ENCODE measurements around the gene WDR72.

WDR72 gene

DNA sequence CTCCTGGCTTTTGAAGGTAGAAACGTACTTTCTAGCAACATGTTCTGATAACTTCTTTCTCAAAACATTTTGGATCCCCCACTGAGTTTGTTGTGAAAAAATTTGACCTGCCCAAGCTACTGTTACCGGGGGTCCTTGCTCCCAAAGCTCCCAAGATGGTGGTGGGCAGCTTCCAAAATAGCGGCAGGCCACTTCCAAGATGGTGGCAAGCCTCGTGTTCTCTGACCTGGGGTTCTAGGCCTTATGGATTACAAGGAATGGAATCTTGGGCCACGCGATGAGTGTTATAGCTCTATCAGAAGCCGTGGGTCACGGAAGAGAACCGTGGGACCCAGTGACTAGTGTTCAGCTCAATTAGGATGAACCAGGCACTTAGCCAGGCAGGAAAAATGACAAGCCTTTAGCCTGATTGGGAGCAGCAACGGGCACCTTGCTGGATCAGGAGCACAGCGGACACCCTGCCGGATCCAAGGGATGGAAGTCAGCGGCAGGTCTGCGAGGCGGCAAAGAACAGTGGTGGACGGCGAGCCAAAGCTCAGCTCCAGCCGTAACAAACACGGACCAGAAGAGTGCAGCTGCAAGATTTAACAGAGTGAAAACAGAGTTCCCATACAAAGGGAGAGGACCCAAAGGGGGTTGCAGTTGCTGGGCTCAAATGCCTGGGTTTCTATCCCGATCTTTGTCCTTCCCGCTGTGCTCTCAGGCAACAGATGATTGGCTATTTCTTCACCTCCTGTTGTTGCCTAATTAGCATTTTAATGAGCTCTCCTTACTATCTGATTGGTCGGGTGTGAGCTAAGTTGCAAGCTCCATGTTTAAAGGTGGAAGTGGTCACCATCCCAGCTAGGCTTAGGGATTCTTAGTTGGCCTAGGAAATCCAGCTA lies 133.3 kb downstream of the WDR72 start:
- TF ChIP-seq ISL1 (CRISPR knock-in tag; IDR thresholded peaks at IDR 0.05) (no peak), SNAI2 (CRISPR knock-in tag; IDR thresholded peaks at IDR 0.05) (no peak), TOX (CRISPR knock-in tag; IDR thresholded peaks at IDR 0.05; ENCODE audit: borderline replicate concordance) (no peak), GLIS3 (CRISPR knock-in tag; IDR thresholded peaks at IDR 0.05) (no peak), PPARA (CRISPR knock-in tag; IDR thresholded peaks at IDR 0.05; ENCODE audit: borderline replicate concordance) (no peak), ZNF8 (CRISPR knock-in tag; IDR thresholded peaks at IDR 0.05) (no peak), ZNF565 (CRISPR knock-in tag; conservative IDR thresholded peaks at IDR 0.05; ENCODE audit: low read depth) (no peak), OSR1 (CRISPR knock-in tag; IDR thresholded peaks at IDR 0.05) (no peak)
- TF ChIP-seq, protein P1, sequence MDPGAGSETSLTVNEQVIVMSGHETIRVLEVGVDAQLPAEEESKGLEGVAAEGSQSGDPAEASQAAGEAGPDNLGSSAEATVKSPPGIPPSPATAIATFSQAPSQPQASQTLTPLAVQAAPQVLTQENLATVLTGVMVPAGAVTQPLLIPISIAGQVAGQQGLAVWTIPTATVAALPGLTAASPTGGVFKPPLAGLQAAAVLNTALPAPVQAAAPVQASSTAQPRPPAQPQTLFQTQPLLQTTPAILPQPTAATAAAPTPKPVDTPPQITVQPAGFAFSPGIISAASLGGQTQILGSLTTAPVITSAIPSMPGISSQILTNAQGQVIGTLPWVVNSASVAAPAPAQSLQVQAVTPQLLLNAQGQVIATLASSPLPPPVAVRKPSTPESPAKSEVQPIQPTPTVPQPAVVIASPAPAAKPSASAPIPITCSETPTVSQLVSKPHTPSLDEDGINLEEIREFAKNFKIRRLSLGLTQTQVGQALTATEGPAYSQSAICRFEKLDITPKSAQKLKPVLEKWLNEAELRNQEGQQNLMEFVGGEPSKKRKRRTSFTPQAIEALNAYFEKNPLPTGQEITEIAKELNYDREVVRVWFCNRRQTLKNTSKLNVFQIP (CRISPR knock-in tag; IDR thresholded peaks at IDR 0.05; ENCODE audit: borderline replicate concordance, low read depth): no peak
- TF ChIP-seq, protein P2, sequence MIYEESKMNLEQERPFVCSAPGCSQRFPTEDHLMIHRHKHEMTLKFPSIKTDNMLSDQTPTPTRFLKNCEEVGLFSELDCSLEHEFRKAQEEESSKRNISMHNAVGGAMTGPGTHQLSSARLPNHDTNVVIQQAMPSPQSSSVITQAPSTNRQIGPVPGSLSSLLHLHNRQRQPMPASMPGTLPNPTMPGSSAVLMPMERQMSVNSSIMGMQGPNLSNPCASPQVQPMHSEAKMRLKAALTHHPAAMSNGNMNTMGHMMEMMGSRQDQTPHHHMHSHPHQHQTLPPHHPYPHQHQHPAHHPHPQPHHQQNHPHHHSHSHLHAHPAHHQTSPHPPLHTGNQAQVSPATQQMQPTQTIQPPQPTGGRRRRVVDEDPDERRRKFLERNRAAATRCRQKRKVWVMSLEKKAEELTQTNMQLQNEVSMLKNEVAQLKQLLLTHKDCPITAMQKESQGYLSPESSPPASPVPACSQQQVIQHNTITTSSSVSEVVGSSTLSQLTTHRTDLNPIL (CRISPR knock-in tag; IDR thresholded peaks at IDR 0.05; ENCODE audit: low read depth): no peak
- TF ChIP-seq, protein P3, sequence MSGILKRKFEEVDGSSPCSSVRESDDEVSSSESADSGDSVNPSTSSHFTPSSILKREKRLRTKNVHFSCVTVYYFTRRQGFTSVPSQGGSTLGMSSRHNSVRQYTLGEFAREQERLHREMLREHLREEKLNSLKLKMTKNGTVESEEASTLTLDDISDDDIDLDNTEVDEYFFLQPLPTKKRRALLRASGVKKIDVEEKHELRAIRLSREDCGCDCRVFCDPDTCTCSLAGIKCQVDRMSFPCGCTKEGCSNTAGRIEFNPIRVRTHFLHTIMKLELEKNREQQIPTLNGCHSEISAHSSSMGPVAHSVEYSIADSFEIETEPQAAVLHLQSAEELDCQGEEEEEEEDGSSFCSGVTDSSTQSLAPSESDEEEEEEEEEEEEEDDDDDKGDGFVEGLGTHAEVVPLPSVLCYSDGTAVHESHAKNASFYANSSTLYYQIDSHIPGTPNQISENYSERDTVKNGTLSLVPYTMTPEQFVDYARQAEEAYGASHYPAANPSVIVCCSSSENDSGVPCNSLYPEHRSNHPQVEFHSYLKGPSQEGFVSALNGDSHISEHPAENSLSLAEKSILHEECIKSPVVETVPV (CRISPR knock-in tag; IDR thresholded peaks at IDR 0.05): no peak
- ATAC-seq: no peak

DNA sequence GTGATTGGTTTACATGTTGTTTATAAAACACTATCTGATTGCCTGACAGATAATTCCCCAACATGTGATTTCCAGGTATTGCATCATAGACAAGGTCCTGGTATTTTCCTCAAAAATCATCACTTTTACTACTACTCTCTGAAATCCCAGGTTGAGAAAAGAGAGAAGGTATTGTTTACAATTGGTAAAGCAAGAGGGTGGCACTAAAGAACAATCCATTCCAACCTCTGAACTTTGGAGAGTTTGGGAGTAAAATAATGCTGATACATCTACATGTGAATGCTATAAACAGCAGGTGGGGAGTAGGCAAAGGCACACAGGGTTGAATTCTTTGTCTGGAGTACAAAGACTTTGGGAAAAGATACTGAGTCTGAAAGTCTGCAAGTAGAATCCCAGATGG lies 134.2 kb downstream of the WDR72 start:
- ATAC-seq: no peak
- no peak for TF ChIP-seq ZFP3 (CRISPR knock-in tag; IDR thresholded peaks at IDR 0.05)

DNA sequence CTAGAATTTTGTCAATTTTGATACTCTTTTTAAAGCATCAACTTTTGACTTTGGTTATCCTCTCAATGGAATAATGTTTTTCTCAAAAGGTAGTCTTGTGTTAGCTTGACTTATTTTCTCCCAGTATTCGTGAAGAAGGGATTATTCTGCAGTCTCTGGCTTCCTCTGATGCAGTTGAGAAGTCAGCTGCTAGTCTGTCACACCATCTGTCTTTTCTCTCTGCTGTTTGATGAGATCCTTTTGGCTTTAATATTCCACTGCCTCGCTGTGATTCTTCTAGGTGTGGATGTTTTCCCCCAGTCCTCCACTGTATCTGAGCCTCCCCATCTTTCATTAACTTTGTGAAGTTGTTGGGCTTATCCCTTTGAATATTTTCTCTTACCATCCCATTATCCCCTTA lies 141.0 kb downstream of the WDR72 start:
- no peak for TF ChIP-seq GLIS3 (CRISPR knock-in tag; IDR thresholded peaks at IDR 0.05)
- no peak for TF ChIP-seq SNAI2 (CRISPR knock-in tag; IDR thresholded peaks at IDR 0.05)
- TF ChIP-seq, protein P4, sequence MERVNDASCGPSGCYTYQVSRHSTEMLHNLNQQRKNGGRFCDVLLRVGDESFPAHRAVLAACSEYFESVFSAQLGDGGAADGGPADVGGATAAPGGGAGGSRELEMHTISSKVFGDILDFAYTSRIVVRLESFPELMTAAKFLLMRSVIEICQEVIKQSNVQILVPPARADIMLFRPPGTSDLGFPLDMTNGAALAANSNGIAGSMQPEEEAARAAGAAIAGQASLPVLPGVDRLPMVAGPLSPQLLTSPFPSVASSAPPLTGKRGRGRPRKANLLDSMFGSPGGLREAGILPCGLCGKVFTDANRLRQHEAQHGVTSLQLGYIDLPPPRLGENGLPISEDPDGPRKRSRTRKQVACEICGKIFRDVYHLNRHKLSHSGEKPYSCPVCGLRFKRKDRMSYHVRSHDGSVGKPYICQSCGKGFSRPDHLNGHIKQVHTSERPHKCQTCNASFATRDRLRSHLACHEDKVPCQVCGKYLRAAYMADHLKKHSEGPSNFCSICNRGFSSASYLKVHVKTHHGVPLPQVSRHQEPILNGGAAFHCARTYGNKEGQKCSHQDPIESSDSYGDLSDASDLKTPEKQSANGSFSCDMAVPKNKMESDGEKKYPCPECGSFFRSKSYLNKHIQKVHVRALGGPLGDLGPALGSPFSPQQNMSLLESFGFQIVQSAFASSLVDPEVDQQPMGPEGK (CRISPR knock-in tag; IDR thresholded peaks at IDR 0.05; ENCODE audit: borderline replicate concordance): no peak
- no peak for TF ChIP-seq ZFP30 (CRISPR knock-in tag; IDR thresholded peaks at IDR 0.05)
- TF ChIP-seq ZNF70 (CRISPR knock-in tag; IDR thresholded peaks at IDR 0.05): no peak
- no peak for ATAC-seq

DNA sequence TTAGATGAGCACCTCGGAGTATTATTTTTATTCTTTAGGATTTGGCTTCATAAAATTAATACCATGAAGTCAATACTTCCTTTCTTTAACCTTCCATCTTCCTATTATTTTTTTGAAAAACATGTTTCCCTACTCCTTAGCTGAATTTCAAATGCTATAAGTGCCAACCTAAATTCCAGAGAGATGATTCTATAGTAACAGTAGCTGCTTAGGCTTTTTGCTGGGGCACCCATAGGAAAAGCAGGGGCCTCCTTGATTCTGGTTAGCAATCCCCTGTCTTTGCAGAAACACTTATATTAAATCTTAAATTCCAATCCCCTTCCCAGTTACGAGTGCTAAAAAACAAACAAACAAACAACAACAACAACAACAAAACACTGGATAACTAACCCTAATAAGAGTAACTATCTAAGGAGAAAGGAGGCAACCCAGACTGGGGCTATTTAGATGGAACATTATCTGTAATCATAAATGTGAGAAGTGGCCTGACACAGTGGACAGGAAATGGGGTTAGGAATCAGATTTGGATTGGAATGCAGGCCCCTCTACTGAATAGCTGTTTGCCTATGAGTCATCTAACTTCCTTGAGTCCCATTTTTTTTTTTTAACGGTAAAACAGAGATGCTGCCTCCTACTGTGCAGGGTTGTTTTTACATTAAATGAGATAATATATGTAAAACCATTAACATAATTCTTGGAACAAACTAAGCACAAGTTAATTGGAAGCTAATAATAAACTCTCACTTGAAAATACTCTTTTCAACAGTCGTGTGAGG lies 148.1 kb downstream of the WDR72 start:
- no peak for ATAC-seq
- TF ChIP-seq SNAI2 (CRISPR knock-in tag; IDR thresholded peaks at IDR 0.05): no peak
- no peak for TF ChIP-seq ZC3H10 (CRISPR knock-in tag; IDR thresholded peaks at IDR 0.05)
- no peak for TF ChIP-seq PPARA (CRISPR knock-in tag; IDR thresholded peaks at IDR 0.05; ENCODE audit: borderline replicate concordance)
- TF ChIP-seq, protein P2 (CRISPR knock-in tag; IDR thresholded peaks at IDR 0.05; ENCODE audit: low read depth): no peak
- no peak for TF ChIP-seq ZNF565 (CRISPR knock-in tag; conservative IDR thresholded peaks at IDR 0.05; ENCODE audit: low read depth)
- no peak for TF ChIP-seq CSDC2 (CRISPR knock-in tag; IDR thresholded peaks at IDR 0.05)
- no peak for TF ChIP-seq TOX (CRISPR knock-in tag; IDR thresholded peaks at IDR 0.05; ENCODE audit: borderline replicate concordance)
- TF ChIP-seq, protein P4 (CRISPR knock-in tag; IDR thresholded peaks at IDR 0.05; ENCODE audit: borderline replicate concordance): no peak
- no peak for TF ChIP-seq OSR1 (CRISPR knock-in tag; IDR thresholded peaks at IDR 0.05)
- no peak for TF ChIP-seq ZFP3 (CRISPR knock-in tag; IDR thresholded peaks at IDR 0.05)
- no peak for TF ChIP-seq BACH2 (CRISPR knock-in tag; IDR thresholded peaks at IDR 0.05; ENCODE audit: borderline replicate concordance)
- TF ChIP-seq ISL1 (CRISPR knock-in tag; IDR thresholded peaks at IDR 0.05): no peak
- TF ChIP-seq, protein P5, sequence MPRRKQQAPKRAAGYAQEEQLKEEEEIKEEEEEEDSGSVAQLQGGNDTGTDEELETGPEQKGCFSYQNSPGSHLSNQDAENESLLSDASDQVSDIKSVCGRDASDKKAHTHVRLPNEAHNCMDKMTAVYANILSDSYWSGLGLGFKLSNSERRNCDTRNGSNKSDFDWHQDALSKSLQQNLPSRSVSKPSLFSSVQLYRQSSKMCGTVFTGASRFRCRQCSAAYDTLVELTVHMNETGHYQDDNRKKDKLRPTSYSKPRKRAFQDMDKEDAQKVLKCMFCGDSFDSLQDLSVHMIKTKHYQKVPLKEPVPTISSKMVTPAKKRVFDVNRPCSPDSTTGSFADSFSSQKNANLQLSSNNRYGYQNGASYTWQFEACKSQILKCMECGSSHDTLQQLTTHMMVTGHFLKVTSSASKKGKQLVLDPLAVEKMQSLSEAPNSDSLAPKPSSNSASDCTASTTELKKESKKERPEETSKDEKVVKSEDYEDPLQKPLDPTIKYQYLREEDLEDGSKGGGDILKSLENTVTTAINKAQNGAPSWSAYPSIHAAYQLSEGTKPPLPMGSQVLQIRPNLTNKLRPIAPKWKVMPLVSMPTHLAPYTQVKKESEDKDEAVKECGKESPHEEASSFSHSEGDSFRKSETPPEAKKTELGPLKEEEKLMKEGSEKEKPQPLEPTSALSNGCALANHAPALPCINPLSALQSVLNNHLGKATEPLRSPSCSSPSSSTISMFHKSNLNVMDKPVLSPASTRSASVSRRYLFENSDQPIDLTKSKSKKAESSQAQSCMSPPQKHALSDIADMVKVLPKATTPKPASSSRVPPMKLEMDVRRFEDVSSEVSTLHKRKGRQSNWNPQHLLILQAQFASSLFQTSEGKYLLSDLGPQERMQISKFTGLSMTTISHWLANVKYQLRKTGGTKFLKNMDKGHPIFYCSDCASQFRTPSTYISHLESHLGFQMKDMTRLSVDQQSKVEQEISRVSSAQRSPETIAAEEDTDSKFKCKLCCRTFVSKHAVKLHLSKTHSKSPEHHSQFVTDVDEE (CRISPR knock-in tag; IDR thresholded peaks at IDR 0.05): no peak

Measured in SK-N-SH treated with all-trans-retinoic acid at 6 μM for 48 hours (cell line).